CD1c-positive myeloid dendritic cell (primary cell): Measurements from ENCODE around the gene AOPEP.
"Not testable (repeated sequence)": the region's sequence is repeated elsewhere in the genome, so short reads cannot be mapped to it uniquely, and the experiment has no call there.

ENCODE experiments used
- DNase-seq: peaks from one replicate; pipeline ENCODE4 v3.0.0-alpha.2; 2016; ENCODE audit errors: extremely low spot score

Gene AOPEP

GRCh38 chr9:94867842-94868312 is 141.4 kb downstream of the AOPEP start:
- DNase-seq, result no peak

- DNase-seq, result no peak
These were observed 142.0 kb downstream of the AOPEP start for GRCh38 chr9:94868464-94868863.

- no peak for DNase-seq
These were observed 142.9 kb downstream of the AOPEP start for GRCh38 chr9:94869415-94869843.

- DNase-seq, result no peak
These were observed 143.9 kb downstream of the AOPEP start for GRCh38 chr9:94870465-94870792.

- DNase-seq, result no peak
These were observed 144.5 kb downstream of the AOPEP start for GRCh38 chr9:94870793-94871558.

GRCh38 chr9:94872083-94872833 is 145.8 kb downstream of the AOPEP start:
- DNase-seq, result no peak

GRCh38 chr9:94872891-94873511 is 146.5 kb downstream of the AOPEP start:
- no peak for DNase-seq

GRCh38 chr9:94874316-94874715 is 147.8 kb downstream of the AOPEP start:
- DNase-seq, result no peak

- no peak for DNase-seq
These were observed 149.0 kb downstream of the AOPEP start for GRCh38 chr9:94875300-94876020.

- not testable (repeated sequence) for DNase-seq
These were observed 152.3 kb downstream of the AOPEP start for GRCh38 chr9:94878804-94879203.

- no peak for DNase-seq
These were observed 152.7 kb downstream of the AOPEP start for GRCh38 chr9:94879230-94879629.

- DNase-seq, result no peak
These were observed 154.5 kb downstream of the AOPEP start for GRCh38 chr9:94881023-94881422.

GRCh38 chr9:94881454-94881853 is 155.0 kb downstream of the AOPEP start:
- no peak for DNase-seq

GRCh38 chr9:94881940-94882339 is 155.4 kb downstream of the AOPEP start:
- DNase-seq, result no peak

- no peak for DNase-seq
These were observed 156.6 kb downstream of the AOPEP start for GRCh38 chr9:94882966-94883641.

- no peak for DNase-seq
These were observed 159.5 kb downstream of the AOPEP start for GRCh38 chr9:94885854-94886447.

GRCh38 chr9:94887721-94888120 is 161.2 kb downstream of the AOPEP start:
- no peak for DNase-seq

GRCh38 chr9:94888775-94889174 is 162.3 kb downstream of the AOPEP start:
- no peak for DNase-seq

- no peak for DNase-seq
These were observed 163.1 kb downstream of the AOPEP start for GRCh38 chr9:94889628-94890027.

- DNase-seq, result no peak
These were observed 164.7 kb downstream of the AOPEP start for GRCh38 chr9:94891183-94891582.

GRCh38 chr9:94892675-94893074 is 166.2 kb downstream of the AOPEP start:
- no peak for DNase-seq
